Measurements from ENCODE around the gene TET3.

Gene TET3

DNA sequence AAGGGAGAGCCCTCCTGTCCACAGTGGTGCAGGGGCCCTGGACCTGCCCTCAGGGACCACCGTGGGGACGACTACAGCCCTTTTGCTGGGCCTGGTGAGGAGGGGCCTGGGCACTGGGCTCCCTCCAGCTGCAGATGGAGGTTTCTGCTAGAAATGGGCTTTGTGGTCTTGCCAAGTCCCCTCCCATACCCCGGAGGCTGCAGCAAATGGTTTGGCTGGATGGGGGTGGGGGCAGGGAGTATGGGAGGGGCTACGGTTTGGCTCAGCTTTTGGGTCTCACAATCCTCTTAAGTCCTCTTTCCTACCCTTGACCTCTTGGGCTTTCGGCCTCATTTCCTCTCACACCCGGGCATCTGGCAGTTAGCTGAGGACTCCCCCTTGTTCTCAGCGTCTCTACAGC is 21.7 kb downstream of the TET3 start:
- no peak for DNase-seq (ENCODE audit: extremely low read depth, insufficient read length)
- H3K36me3 ChIP-seq (ENCODE audit: control insufficient read depth, insufficient read depth, low read length): peaks cover 26% of the 10 kb centered on the region

DNA sequence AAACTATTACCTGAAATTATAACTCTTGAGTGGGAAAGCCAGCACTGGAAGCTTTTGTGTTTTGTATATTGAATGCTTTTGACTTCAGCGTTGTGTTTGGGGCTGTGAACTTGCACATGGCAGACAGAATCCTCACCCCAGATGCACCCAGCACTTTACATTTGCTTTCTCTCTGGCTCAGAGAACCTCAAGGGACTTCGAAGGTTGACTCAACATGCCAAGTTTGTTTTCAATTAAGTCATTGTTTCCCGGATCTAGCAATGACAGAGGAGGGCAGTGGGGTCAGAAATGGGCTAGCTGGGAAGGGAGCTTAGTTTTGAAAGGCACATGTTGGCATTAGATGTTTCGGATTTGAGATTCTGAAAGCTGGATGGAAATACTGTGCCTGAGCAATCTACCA is 22.4 kb downstream of the TET3 start:
- peaks cover 26% of the 10 kb centered on the region for H3K36me3 ChIP-seq (ENCODE audit: control insufficient read depth, insufficient read depth, low read length)
- no peak overlapping the region for H3K4me3 ChIP-seq (replicated peaks; ENCODE audit: low read depth, low read length)
- DNase-seq (ENCODE audit: extremely low read depth, insufficient read length): no peak
- TF ChIP-seq, protein P1, sequence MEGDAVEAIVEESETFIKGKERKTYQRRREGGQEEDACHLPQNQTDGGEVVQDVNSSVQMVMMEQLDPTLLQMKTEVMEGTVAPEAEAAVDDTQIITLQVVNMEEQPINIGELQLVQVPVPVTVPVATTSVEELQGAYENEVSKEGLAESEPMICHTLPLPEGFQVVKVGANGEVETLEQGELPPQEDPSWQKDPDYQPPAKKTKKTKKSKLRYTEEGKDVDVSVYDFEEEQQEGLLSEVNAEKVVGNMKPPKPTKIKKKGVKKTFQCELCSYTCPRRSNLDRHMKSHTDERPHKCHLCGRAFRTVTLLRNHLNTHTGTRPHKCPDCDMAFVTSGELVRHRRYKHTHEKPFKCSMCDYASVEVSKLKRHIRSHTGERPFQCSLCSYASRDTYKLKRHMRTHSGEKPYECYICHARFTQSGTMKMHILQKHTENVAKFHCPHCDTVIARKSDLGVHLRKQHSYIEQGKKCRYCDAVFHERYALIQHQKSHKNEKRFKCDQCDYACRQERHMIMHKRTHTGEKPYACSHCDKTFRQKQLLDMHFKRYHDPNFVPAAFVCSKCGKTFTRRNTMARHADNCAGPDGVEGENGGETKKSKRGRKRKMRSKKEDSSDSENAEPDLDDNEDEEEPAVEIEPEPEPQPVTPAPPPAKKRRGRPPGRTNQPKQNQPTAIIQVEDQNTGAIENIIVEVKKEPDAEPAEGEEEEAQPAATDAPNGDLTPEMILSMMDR (IDR thresholded peaks at IDR 0.05; ENCODE audit: insufficient read depth, low read length, poor library complexity, severe bottlenecking): no peak
- H3K27me3 ChIP-seq (replicated peaks; ENCODE audit: control insufficient read depth, insufficient read depth, low read length): no peaks in the 10 kb centered on the region

More for the DNA sequence above, 21.7 kb downstream of the TET3 start:
- H3K4me3 ChIP-seq (replicated peaks; ENCODE audit: low read depth, low read length): no peak overlapping the region
- TF ChIP-seq, protein P1 (IDR thresholded peaks at IDR 0.05; ENCODE audit: insufficient read depth, low read length, poor library complexity, severe bottlenecking): no peak
- no peaks in the 10 kb centered on the region for H3K27me3 ChIP-seq (replicated peaks; ENCODE audit: control insufficient read depth, insufficient read depth, low read length)

DNA sequence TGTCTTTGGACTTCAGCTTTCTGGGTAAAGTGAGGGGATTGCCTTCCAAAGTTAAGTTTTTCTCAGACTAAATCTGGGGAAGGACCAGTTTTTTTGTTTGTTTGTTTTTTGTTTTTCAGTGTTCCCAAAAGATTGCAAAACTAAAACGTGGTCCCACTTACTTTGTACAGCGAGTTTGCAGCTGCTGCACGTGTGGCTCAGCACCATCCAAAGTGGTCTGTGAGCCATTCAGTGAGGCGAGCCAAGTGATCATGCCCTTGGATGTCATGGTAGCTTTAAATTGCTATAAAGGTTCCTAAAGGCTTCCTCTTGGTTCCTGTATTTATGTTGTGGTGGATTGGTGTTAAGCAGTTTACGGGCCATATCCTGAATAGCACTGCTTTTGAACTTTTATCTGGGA is 23.0 kb downstream of the TET3 start:
- no peaks in the 10 kb centered on the region for H3K27me3 ChIP-seq (replicated peaks; ENCODE audit: control insufficient read depth, insufficient read depth, low read length)
- DNase-seq (ENCODE audit: extremely low read depth, insufficient read length): no peak
- no peak overlapping the region for H3K4me3 ChIP-seq (replicated peaks; ENCODE audit: low read depth, low read length)
- TF ChIP-seq, protein P1 (IDR thresholded peaks at IDR 0.05; ENCODE audit: insufficient read depth, low read length, poor library complexity, severe bottlenecking): no peak
- peaks cover 26% of the 10 kb centered on the region for H3K36me3 ChIP-seq (ENCODE audit: control insufficient read depth, insufficient read depth, low read length)

DNA sequence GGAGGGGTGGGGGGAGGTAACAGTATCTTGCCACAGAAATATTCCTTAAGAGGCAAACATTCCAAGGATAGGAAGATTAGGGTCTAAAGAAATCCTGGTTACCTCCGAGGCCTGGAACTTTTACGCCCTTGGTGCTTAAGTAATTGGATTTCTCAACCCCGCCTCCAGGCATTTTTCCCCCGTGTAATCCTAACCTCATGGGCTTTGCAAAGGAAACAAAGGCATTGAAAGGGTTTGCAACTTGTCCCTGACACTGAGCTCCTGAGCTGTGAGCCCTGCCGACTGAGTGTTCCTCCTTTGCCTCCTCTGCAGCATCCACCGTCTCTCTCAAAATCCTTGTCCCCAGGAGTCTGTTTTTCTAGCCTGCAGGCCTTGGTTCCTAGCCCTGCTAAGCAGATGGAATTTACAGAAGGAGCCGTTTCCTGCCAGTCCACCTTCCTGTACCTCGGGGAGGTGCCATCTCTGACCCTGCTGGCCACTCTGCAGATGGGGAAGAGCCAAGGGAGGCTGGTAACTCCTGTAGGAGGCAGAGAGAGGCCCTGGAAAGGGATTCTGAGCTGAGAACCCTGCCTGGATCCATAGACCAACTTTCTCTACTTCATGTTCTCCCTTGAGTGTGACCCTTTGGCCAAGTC is 24.2 kb downstream of the TET3 start:
- H3K4me3 ChIP-seq (replicated peaks; ENCODE audit: low read depth, low read length): no peak overlapping the region
- TF ChIP-seq, protein P1 (IDR thresholded peaks at IDR 0.05; ENCODE audit: insufficient read depth, low read length, poor library complexity, severe bottlenecking): no peak
- H3K27me3 ChIP-seq (replicated peaks; ENCODE audit: control insufficient read depth, insufficient read depth, low read length): no peaks in the 10 kb centered on the region
- peaks cover 26% of the 10 kb centered on the region for H3K36me3 ChIP-seq (ENCODE audit: control insufficient read depth, insufficient read depth, low read length)
- DNase-seq (ENCODE audit: extremely low read depth, insufficient read length): no peak

DNA sequence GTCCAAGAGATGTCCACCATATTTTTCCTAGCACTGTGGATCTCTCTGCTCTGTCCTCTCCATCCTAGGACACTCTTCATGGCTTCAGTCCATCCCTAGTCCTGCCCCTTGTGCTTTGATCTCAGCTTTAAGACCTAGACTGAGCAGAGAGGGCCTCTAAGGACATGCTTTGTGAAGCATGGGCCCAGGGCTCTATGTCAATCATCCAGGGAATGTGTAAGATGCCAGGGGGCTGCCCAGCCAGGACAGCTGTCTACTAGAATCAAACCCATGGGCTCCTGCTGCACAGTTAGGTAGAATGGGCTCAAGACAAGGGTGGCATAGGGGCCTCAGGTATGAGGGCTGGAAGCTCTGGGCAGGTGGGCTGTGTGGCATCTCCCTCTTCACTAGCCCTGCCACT is 24.9 kb downstream of the TET3 start:
- Histone ChIP-seq H3K27me3 (replicated peaks; ENCODE audit: control insufficient read depth, insufficient read depth, low read length) (no peaks in the 10 kb centered on the region), H3K4me3 (replicated peaks; ENCODE audit: low read depth, low read length) (no peak overlapping the region), H3K36me3 (ENCODE audit: control insufficient read depth, insufficient read depth, low read length) (peaks cover 21% of the 10 kb centered on the region)
- DNase-seq (ENCODE audit: extremely low read depth, insufficient read length): no peak
- TF ChIP-seq, protein P1 (IDR thresholded peaks at IDR 0.05; ENCODE audit: insufficient read depth, low read length, poor library complexity, severe bottlenecking): no peak

DNA sequence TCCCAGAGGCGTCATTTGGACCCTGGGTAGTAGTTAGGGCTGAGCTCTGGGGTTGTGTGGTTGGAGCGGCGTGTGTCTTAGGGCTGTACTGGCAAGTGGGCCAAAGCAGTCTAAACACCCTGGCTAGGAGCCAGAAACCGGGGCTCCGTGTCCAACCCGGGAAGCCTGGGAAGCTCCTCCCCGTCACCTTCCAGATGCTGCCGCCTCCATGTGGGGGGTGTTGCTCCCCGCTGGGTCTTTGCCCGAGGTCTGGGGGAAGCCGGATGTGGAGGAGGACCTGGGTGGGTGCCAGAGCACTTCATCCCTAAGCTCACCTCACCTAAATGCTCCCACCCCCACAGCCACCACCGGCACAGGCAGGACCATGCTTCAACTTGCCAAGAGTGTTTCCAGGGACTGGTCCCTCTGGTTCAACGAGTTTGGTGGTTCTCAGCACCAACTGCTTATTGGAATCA is 25.4 kb downstream of the TET3 start:
- Histone ChIP-seq H3K27me3 (replicated peaks; ENCODE audit: control insufficient read depth, insufficient read depth, low read length) (no peaks in the 10 kb centered on the region), H3K4me3 (replicated peaks; ENCODE audit: low read depth, low read length) (no peak overlapping the region), H3K36me3 (ENCODE audit: control insufficient read depth, insufficient read depth, low read length) (peaks cover 17% of the 10 kb centered on the region)
- TF ChIP-seq, protein P1 (IDR thresholded peaks at IDR 0.05; ENCODE audit: insufficient read depth, low read length, poor library complexity, severe bottlenecking): no peak
- no peak for DNase-seq (ENCODE audit: extremely low read depth, insufficient read length)

Measured in GM06990 (cell line).